Measurements from ENCODE around the gene ZNF785. TPM values are rescaled to one million over a fixed set of nuclear protein-coding genes. Genes with fewer than 3 reads are reported as not detected.
A peak's percentile ranks its signal among the peaks of the same experiment; 100 is the strongest.

ZNF785 gene
- total RNA-seq, 1 donor from 2014 or later = 16.2 TPM

- Histone ChIP-seq H3K27ac (no peak overlapping the region), H3K4me1 (peaks cover 27% of the 10 kb centered on the region), H3K9me3 (no peaks in the 10 kb centered on the region), H3K4me3 (no peak overlapping the region), H3K27me3 (ENCODE audit: low read depth) (no peaks in the 10 kb centered on the region), H3K36me3 (no peaks in the 10 kb centered on the region)
- no peak for TF ChIP-seq CTCF (IDR thresholded peaks at IDR 0.05)
- ATAC-seq (no peak), DNase-seq (no peak)
- intact Hi-C loops (cut with DNase I) = no loop called here
These were observed 19.5 kb downstream of the ZNF785 start for GRCh38 chr16:30565984-30566383.

- Histone ChIP-seq H3K27ac (no peak overlapping the region), H3K4me1 (peaks cover 25% of the 10 kb centered on the region), H3K36me3 (no peaks in the 10 kb centered on the region), H3K9me3 (no peaks in the 10 kb centered on the region), H3K4me3 (no peak overlapping the region), H3K27me3 (ENCODE audit: low read depth) (no peaks in the 10 kb centered on the region)
- intact Hi-C loops (cut with DNase I) = no loop called here
- no peak for TF ChIP-seq CTCF (IDR thresholded peaks at IDR 0.05)
- no peak for ATAC-seq
- no peak for DNase-seq
These were observed 20.0 kb downstream of the ZNF785 start for GRCh38 chr16:30565526-30565925.

- H3K36me3 ChIP-seq = no peaks in the 10 kb centered on the region
- no peaks in the 10 kb centered on the region for H3K27me3 ChIP-seq (ENCODE audit: low read depth)
- no peaks in the 10 kb centered on the region for H3K9me3 ChIP-seq
- no peak for ATAC-seq
- H3K4me1 ChIP-seq = peaks cover 19% of the 10 kb centered on the region
- peak overlapping the region; percentile 59 for H3K4me3 ChIP-seq
- peak overlapping the region; percentile 85 for H3K27ac ChIP-seq
- no peak for TF ChIP-seq CTCF (IDR thresholded peaks at IDR 0.05)
- intact Hi-C loops (cut with DNase I) = no loop called here
- no peak for DNase-seq
These were observed 23.5 kb downstream of the ZNF785 start for GRCh38 chr16:30562021-30562420.

GRCh38 chr16:30561089-30561816 is 24.2 kb downstream of the ZNF785 start:
- TF ChIP-seq CTCF (IDR thresholded peaks at IDR 0.05) = no peak
- DNase-seq (peak; percentile 65), ATAC-seq (no peak)
- Histone ChIP-seq H3K27me3 (ENCODE audit: low read depth) (no peaks in the 10 kb centered on the region), H3K9me3 (no peaks in the 10 kb centered on the region), H3K4me1 (peaks cover 26% of the 10 kb centered on the region), H3K4me3 (peak overlapping the region; percentile 59), H3K36me3 (peaks cover 4% of the 10 kb centered on the region), H3K27ac (peak overlapping the region; percentile 85)
- intact Hi-C loops (cut with DNase I) = no loop called here

- Histone ChIP-seq H3K4me1 (peaks cover 26% of the 10 kb centered on the region), H3K27ac (peak overlapping the region; percentile 46), H3K27me3 (ENCODE audit: low read depth) (no peaks in the 10 kb centered on the region), H3K9me3 (no peaks in the 10 kb centered on the region), H3K4me3 (no peak overlapping the region), H3K36me3 (peaks cover 20% of the 10 kb centered on the region)
- no peak for ATAC-seq
- DNase-seq = no peak
- intact Hi-C loops (cut with DNase I) = no loop called here
- no peak for TF ChIP-seq CTCF (IDR thresholded peaks at IDR 0.05)
These were observed 25.8 kb downstream of the ZNF785 start for GRCh38 chr16:30559690-30560089.
